ENCODE results near the gene RALGPS2.

The RALGPS2 gene

DNA sequence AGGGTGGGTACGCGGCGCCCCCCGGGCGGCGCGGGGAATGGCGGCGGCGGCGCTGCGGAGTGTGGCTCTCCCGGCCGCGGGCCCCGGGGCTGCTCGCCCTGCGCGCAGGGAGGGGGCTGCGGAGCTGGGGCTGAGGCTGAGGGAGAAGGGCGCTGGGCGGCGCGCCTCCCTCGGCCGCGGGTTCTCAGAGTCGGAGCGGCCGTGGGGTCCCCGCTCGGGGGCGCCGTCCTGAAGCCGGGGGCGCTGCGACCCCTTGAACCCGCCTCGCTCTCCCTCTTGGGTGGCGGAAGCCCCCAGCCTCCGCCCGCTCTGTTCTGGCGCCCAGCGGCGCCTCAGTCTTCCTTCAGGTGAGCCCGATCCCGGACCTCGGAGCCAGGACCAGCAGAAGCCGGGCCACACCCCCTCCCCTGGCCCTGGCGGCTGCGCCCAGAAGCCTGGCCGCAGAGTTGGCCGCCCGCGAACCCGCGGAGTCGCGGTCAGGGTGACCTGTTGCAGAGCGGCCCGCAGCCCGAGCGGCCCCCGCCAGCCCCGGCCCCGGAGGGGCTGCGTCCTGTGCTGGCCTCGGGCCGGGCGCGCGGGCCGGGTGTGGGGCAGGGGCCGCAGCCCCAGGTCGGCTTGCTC is 532 bp downstream of the RALGPS2 start:
- DNase-seq (ENCODE audit: low read depth): peak; percentile 65
- H3K4me3 ChIP-seq (ENCODE audit: low read depth, low read length): peak overlapping the region; percentile 76
- TF ChIP-seq, protein P1, sequence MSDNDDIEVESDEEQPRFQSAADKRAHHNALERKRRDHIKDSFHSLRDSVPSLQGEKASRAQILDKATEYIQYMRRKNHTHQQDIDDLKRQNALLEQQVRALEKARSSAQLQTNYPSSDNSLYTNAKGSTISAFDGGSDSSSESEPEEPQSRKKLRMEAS (IDR thresholded peaks at IDR 0.05; ENCODE audit: low read depth, low read length): no peak
- TF ChIP-seq POLR2A (IDR thresholded peaks at IDR 0.05; ENCODE audit: extremely low read depth, insufficient read length) (no peak), MYC (IDR thresholded peaks at IDR 0.05; ENCODE audit: low read depth, low read length) (no peak)
- TF ChIP-seq, protein P2, sequence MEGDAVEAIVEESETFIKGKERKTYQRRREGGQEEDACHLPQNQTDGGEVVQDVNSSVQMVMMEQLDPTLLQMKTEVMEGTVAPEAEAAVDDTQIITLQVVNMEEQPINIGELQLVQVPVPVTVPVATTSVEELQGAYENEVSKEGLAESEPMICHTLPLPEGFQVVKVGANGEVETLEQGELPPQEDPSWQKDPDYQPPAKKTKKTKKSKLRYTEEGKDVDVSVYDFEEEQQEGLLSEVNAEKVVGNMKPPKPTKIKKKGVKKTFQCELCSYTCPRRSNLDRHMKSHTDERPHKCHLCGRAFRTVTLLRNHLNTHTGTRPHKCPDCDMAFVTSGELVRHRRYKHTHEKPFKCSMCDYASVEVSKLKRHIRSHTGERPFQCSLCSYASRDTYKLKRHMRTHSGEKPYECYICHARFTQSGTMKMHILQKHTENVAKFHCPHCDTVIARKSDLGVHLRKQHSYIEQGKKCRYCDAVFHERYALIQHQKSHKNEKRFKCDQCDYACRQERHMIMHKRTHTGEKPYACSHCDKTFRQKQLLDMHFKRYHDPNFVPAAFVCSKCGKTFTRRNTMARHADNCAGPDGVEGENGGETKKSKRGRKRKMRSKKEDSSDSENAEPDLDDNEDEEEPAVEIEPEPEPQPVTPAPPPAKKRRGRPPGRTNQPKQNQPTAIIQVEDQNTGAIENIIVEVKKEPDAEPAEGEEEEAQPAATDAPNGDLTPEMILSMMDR (IDR thresholded peaks at IDR 0.05; ENCODE audit: low read depth, low read length): no peak

DNA sequence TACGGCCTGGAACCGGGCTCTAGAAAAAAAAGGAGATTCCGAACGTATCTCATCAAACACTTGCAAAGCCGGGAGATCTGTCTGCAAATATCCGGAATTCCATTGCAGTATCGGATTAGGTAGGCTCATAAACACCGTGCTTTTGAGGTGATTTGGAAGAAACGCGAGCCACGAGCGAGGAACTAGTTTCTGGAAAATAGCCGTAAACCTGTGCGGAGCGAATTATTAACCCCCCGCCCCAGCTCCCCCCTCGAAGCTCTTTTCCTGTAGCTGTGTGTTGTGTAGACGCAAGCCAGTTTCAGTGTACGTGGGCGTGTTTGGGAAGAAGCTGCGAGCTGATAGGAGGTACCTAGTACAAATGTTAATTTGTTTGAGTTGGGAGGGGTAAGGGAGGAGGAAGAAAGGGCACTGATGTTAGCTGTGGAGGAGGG is 1.1 kb downstream of the RALGPS2 start:
- DNase-seq (ENCODE audit: low read depth): peak; percentile 93
- H3K4me3 ChIP-seq (ENCODE audit: low read depth, low read length): peak overlapping the region; percentile 76
- TF ChIP-seq POLR2A (IDR thresholded peaks at IDR 0.05; ENCODE audit: extremely low read depth, insufficient read length): peak; percentile 66
- TF ChIP-seq, protein P2 (IDR thresholded peaks at IDR 0.05; ENCODE audit: low read depth, low read length): no peak

DNA sequence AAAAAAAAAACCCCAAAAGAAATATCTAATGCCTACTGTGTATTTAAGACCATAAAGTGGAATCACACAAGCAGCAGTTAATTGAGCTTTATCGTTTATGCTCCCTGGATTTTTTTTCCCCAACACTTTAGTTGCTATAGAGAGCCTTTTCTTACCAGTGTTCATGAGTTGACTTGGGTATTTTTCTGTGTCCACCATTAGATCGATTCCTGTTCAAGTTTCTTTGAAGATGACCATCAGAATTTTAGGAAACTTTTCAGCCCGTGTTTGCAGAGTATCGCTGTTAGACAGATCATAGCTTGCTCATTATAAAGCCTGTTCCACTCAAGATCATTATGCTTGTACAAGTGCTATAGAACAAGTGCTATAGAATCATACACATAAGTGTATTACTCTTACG is 1.5 kb downstream of the RALGPS2 start:
- TF ChIP-seq POLR2A (IDR thresholded peaks at IDR 0.05; ENCODE audit: extremely low read depth, insufficient read length): no peak
- TF ChIP-seq, protein P1 (IDR thresholded peaks at IDR 0.05; ENCODE audit: low read depth, low read length): no peak
- TF ChIP-seq, protein P2 (IDR thresholded peaks at IDR 0.05; ENCODE audit: low read depth, low read length): no peak
- peak overlapping the region; percentile 76 for H3K4me3 ChIP-seq (ENCODE audit: low read depth, low read length)
- DNase-seq (ENCODE audit: low read depth): no peak

DNA sequence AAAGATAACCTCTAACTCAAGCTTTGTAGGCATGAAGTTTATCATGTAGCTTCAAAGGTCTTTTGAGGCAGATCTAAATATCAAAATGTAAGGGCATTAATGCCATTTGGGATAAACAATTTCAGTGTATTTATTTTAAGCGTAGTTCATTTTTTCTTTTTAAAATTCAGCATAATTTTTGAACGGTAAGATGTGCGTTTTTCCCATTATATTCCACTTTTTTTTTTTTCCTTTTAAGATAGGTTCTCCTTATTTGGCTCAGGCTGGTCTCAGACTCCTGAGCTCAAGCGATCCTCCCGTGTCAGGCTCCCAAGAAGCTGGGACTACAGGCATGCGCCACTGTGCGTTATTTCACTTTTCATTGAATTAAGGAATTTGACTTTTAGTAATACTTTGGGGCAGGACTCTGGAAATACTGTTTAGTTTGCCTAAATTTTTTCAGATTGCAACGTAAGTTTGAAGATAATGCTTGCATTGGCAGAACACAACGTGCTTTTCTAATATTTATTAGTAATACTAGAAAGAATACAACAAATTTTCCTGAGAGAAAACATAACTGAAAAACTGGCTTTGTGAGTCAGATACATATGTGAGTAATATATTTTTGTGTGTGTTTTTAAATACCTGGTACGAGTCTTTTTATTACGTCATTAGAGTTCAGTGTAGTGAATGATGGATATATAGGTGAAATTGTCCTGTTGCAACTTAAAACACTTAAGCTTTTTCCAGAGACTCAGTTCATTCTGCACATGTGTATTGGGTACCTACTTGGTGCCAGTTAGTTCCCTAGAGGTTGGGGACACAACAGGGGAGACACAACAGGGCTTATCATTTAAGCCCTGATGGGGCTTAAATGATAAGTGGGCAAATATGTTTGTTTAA is 2.2 kb downstream of the RALGPS2 start:
- H3K4me3 ChIP-seq (ENCODE audit: low read depth, low read length): peak overlapping the region; percentile 76
- TF ChIP-seq, protein P2 (IDR thresholded peaks at IDR 0.05; ENCODE audit: low read depth, low read length): no peak
- TF ChIP-seq POLR2A (IDR thresholded peaks at IDR 0.05; ENCODE audit: extremely low read depth, insufficient read length) (no peak), MYC (IDR thresholded peaks at IDR 0.05; ENCODE audit: low read depth, low read length) (no peak)
- TF ChIP-seq, protein P1 (IDR thresholded peaks at IDR 0.05; ENCODE audit: low read depth, low read length): no peak
- peak; percentile 7 for DNase-seq (ENCODE audit: low read depth)

DNA sequence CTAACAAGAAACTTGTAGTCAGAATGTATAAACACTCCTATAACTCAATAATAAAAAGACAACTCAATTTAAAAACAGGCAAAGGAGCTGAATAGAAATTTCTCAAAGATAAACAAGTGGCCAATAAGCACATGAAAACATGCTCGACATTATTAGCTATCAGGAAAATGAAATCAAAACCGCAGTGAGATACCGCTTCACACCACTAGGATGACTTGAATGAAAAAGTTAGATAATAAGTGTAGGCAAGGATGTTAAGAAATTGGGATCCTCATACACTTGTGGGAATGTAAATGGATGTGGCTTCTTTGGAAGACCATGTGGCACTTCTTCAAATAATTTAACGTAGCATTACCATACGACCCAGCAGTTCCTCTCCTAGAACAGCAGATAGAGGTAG is 8.9 kb downstream of the RALGPS2 start:
- H3K4me3 ChIP-seq (ENCODE audit: low read depth, low read length): no peak overlapping the region
- DNase-seq (ENCODE audit: low read depth): peak; percentile 5
- TF ChIP-seq, protein P2 (IDR thresholded peaks at IDR 0.05; ENCODE audit: low read depth, low read length): no peak
- TF ChIP-seq, protein P1 (IDR thresholded peaks at IDR 0.05; ENCODE audit: low read depth, low read length): no peak
- TF ChIP-seq POLR2A (IDR thresholded peaks at IDR 0.05; ENCODE audit: extremely low read depth, insufficient read length) (no peak), MYC (IDR thresholded peaks at IDR 0.05; ENCODE audit: low read depth, low read length) (no peak)

Measured in NB4 (cell line).